ENCODE data around the gene SOX10.

Gene SOX10

DNA sequence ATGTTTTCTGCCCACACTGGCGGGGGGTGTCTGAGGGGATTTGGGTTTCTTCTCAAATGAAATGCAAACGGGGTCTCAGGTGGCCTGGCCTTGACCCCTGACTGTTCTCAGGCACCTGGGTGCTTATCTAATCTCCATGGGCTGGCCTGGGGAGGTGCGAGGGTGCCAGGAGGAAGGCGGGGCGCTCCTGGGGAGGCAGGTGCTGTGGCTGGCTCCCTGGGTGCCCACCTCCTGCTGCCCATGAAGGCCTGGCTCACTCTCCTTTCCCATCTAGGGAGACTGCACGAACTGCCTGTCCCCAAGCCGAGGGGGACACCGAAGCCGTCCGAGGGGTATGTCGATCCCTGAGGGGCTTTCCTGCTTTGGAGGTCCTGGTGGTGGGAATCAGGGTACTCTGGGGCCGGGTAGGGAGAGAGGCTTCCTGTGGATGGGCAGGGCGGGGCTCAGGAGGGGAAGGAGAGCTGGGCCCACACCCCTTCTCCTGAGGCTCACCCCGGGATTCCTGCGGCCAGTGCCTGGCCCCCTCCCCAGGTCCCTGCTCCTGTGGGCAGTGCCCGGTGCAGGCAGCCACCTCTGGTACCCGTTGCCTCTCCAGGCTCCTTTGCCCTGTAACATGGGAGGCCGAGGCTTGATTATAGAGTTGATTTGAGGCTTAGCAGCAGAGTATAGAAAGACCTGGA, 59.8 kb downstream of the SOX10 start:
- Histone ChIP-seq H3K4me2 (ENCODE audit: low read length) (no peak overlapping the region), H2AFZ (no peak overlapping the region), H3K9me3 (ENCODE audit: control insufficient read depth, low read length) (no peaks in the 10 kb centered on the region), H3K36me3 (ENCODE audit: control insufficient read depth, insufficient read depth, low read length) (no peaks in the 10 kb centered on the region), H3K27me3 (ENCODE audit: control insufficient read depth, insufficient read depth, low read length) (no peaks in the 10 kb centered on the region), H3K79me2 (no peaks in the 10 kb centered on the region), H3K4me1 (peaks cover 5% of the 10 kb centered on the region), H3K9ac (no peak overlapping the region), H3K4me3 (ENCODE audit: low read depth, low read length) (no peak overlapping the region), H3K27ac (no peak overlapping the region)
- no peak for TF ChIP-seq CTCF (IDR thresholded peaks at IDR 0.05)

DNA sequence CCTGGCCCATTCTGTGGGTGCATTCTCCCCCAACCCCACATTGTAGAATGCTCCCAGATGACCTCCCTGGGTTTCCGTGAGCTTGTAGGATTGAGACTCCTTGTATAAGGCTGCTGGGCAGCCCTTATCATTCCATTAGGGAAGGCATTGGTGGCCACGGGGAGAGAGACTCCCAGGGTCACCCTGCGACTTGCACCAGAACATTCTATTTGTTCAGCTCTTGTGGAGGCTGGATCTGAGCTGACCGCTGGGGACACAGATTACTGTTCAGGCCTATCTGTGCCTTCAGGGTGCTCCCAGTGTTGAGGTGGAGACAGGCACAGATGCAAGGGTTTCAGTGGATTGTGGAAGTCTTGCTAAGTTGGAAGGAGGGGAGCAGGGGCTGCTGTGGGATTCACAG, 60.4 kb downstream of the SOX10 start:
- peaks cover under 1% of the 10 kb centered on the region for H3K4me1 ChIP-seq
- H3K79me2 ChIP-seq, result no peaks in the 10 kb centered on the region
- H2AFZ ChIP-seq, result no peak overlapping the region
- no peaks in the 10 kb centered on the region for H3K36me3 ChIP-seq (ENCODE audit: control insufficient read depth, insufficient read depth, low read length)
- no peak overlapping the region for H3K9ac ChIP-seq
- no peaks in the 10 kb centered on the region for H3K27me3 ChIP-seq (ENCODE audit: control insufficient read depth, insufficient read depth, low read length)
- no peaks in the 10 kb centered on the region for H3K9me3 ChIP-seq (ENCODE audit: control insufficient read depth, low read length)
- no peak overlapping the region for H3K27ac ChIP-seq
- no peak overlapping the region for H3K4me2 ChIP-seq (ENCODE audit: low read length)
- no peak overlapping the region for H3K4me3 ChIP-seq (ENCODE audit: low read depth, low read length)
- TF ChIP-seq CTCF (IDR thresholded peaks at IDR 0.05), result no peak

Measured in parathyroid adenoma (tissue), 2 donors.